ENCODE data around the gene PGGHG.
"Not testable (repeated sequence)": the region's sequence is repeated elsewhere in the genome, so short reads cannot be mapped to it uniquely, and the experiment has no call there.

PGGHG gene

GRCh38 chr11:281486-282161, 7.3 kb upstream of the PGGHG start:
- peaks cover 0 to 30% of the 10 kb centered on the region in 2 donors for H3K4me1 ChIP-seq (ENCODE audit: control insufficient read depth in 1 of 2, insufficient read depth in 2 of 2, low read length in 2 of 2)
- no peak overlapping the region for H3K27ac ChIP-seq (ENCODE audit: low read length)
- H3K9me3 ChIP-seq (ENCODE audit: control insufficient read depth in 1 of 2, low read length in 2 of 2), result no peaks in the 10 kb centered on the region
- peak overlapping the region; percentile 31 to 51 for H3K4me3 ChIP-seq (ENCODE audit: low read depth in 1 of 2, low read length in 2 of 2)
- H3K27me3 ChIP-seq (ENCODE audit: low read depth, low read length), result peaks cover 43% of the 10 kb centered on the region
- no peaks in the 10 kb centered on the region for H3K36me3 ChIP-seq (ENCODE audit: control insufficient read depth in 1 of 2, insufficient read depth in 2 of 2, low read length in 2 of 2)

- Histone ChIP-seq H3K4me1 (ENCODE audit: control insufficient read depth in 1 of 2, insufficient read depth in 2 of 2, low read length in 2 of 2) (peaks cover 0 to 30% of the 10 kb centered on the region in 2 donors), H3K4me3 (ENCODE audit: low read depth in 1 of 2, low read length in 2 of 2) (peak overlapping the region in 1 of 2 donors; percentile 31), H3K27me3 (ENCODE audit: low read depth, low read length) (peaks cover 43% of the 10 kb centered on the region), H3K9me3 (ENCODE audit: control insufficient read depth in 1 of 2, low read length in 2 of 2) (no peaks in the 10 kb centered on the region), H3K27ac (ENCODE audit: low read length) (no peak overlapping the region), H3K36me3 (ENCODE audit: control insufficient read depth in 1 of 2, insufficient read depth in 2 of 2, low read length in 2 of 2) (no peaks in the 10 kb centered on the region)
Observed at GRCh38 chr11:282171-282570, 6.8 kb upstream of the PGGHG start.

- Histone ChIP-seq H3K9me3 (ENCODE audit: control insufficient read depth in 1 of 2, low read length in 2 of 2) (no peaks in the 10 kb centered on the region), H3K4me1 (ENCODE audit: control insufficient read depth in 1 of 2, insufficient read depth in 2 of 2, low read length in 2 of 2) (peaks cover 0 to 32% of the 10 kb centered on the region in 2 donors), H3K27me3 (ENCODE audit: low read depth, low read length) (peaks cover 43% of the 10 kb centered on the region), H3K4me3 (ENCODE audit: low read depth in 1 of 2, low read length in 2 of 2) (peak overlapping the region in 1 of 2 donors; percentile 31), H3K36me3 (ENCODE audit: control insufficient read depth in 1 of 2, insufficient read depth in 2 of 2, low read length in 2 of 2) (no peaks in the 10 kb centered on the region), H3K27ac (ENCODE audit: low read length) (no peak overlapping the region)
Observed at GRCh38 chr11:282630-283360, 6.1 kb upstream of the PGGHG start.

- H3K4me1 ChIP-seq (ENCODE audit: control insufficient read depth in 1 of 2, insufficient read depth in 2 of 2, low read length in 2 of 2), result peaks cover 0 to 38% of the 10 kb centered on the region in 2 donors
- H3K27ac ChIP-seq (ENCODE audit: low read length), result no peak overlapping the region
- peaks cover 37% of the 10 kb centered on the region for H3K27me3 ChIP-seq (ENCODE audit: low read depth, low read length)
- H3K9me3 ChIP-seq (ENCODE audit: control insufficient read depth in 1 of 2, low read length in 2 of 2), result no peaks in the 10 kb centered on the region
- no peak overlapping the region for H3K4me3 ChIP-seq (ENCODE audit: low read depth in 1 of 2, low read length in 2 of 2)
- no peaks in the 10 kb centered on the region for H3K36me3 ChIP-seq (ENCODE audit: control insufficient read depth in 1 of 2, insufficient read depth in 2 of 2, low read length in 2 of 2)
Observed at GRCh38 chr11:283405-284104, 5.4 kb upstream of the PGGHG start.

- Histone ChIP-seq H3K36me3 (ENCODE audit: control insufficient read depth in 1 of 2, insufficient read depth in 2 of 2, low read length in 2 of 2) (no peaks in the 10 kb centered on the region), H3K9me3 (ENCODE audit: control insufficient read depth in 1 of 2, low read length in 2 of 2) (no peaks in the 10 kb centered on the region), H3K27ac (ENCODE audit: low read length) (no peak overlapping the region), H3K4me1 (ENCODE audit: control insufficient read depth in 1 of 2, insufficient read depth in 2 of 2, low read length in 2 of 2) (peaks cover 0 to 31% of the 10 kb centered on the region in 2 donors), H3K4me3 (ENCODE audit: low read depth in 1 of 2, low read length in 2 of 2) (no peak overlapping the region), H3K27me3 (ENCODE audit: low read depth, low read length) (peaks cover 34% of the 10 kb centered on the region)
Observed at GRCh38 chr11:284105-285020, 4.6 kb upstream of the PGGHG start.

- H3K4me3 ChIP-seq (ENCODE audit: low read depth in 1 of 2, low read length in 2 of 2), result no peak overlapping the region
- H3K4me1 ChIP-seq (ENCODE audit: control insufficient read depth in 1 of 2, insufficient read depth in 2 of 2, low read length in 2 of 2), result peaks cover 0 to 27% of the 10 kb centered on the region in 2 donors
- no peaks in the 10 kb centered on the region for H3K36me3 ChIP-seq (ENCODE audit: control insufficient read depth in 1 of 2, insufficient read depth in 2 of 2, low read length in 2 of 2)
- no peak overlapping the region for H3K27ac ChIP-seq (ENCODE audit: low read length)
- no peaks in the 10 kb centered on the region for H3K9me3 ChIP-seq (ENCODE audit: control insufficient read depth in 1 of 2, low read length in 2 of 2)
- H3K27me3 ChIP-seq (ENCODE audit: low read depth, low read length), result peaks cover 28% of the 10 kb centered on the region
Observed at GRCh38 chr11:285021-285893, 3.7 kb upstream of the PGGHG start.

- Histone ChIP-seq H3K4me1 (ENCODE audit: control insufficient read depth in 1 of 2, insufficient read depth in 2 of 2, low read length in 2 of 2) (peaks cover 0 to 21% of the 10 kb centered on the region in 2 donors), H3K27ac (ENCODE audit: low read length) (no peak overlapping the region), H3K9me3 (ENCODE audit: control insufficient read depth in 1 of 2, low read length in 2 of 2) (no peaks in the 10 kb centered on the region), H3K4me3 (ENCODE audit: low read depth in 1 of 2, low read length in 2 of 2) (no peak overlapping the region), H3K27me3 (ENCODE audit: low read depth, low read length) (peaks cover 22% of the 10 kb centered on the region), H3K36me3 (ENCODE audit: control insufficient read depth in 1 of 2, insufficient read depth in 2 of 2, low read length in 2 of 2) (no peaks in the 10 kb centered on the region)
Observed at GRCh38 chr11:285894-286220, 3.1 kb upstream of the PGGHG start.

- peak overlapping the region in 1 of 2 donors; percentile 73 for H3K4me3 ChIP-seq (ENCODE audit: low read depth in 1 of 2, low read length in 2 of 2)
- not testable (repeated sequence) for H3K36me3 ChIP-seq (ENCODE audit: control insufficient read depth in 1 of 2, insufficient read depth in 2 of 2, low read length in 2 of 2); H3K27me3 ChIP-seq (ENCODE audit: low read depth, low read length); H3K9me3 ChIP-seq (ENCODE audit: control insufficient read depth in 1 of 2, low read length in 2 of 2)
- H3K4me1 ChIP-seq (ENCODE audit: control insufficient read depth in 1 of 2, insufficient read depth in 2 of 2, low read length in 2 of 2), result peaks cover 0 to 13% of the 10 kb centered on the region in 2 donors
- H3K27ac ChIP-seq (ENCODE audit: low read length), result peak overlapping the region; percentile 72
Observed at GRCh38 chr11:286977-287820, 1.7 kb upstream of the PGGHG start.

- no peaks in the 10 kb centered on the region for H3K9me3 ChIP-seq (ENCODE audit: control insufficient read depth in 1 of 2, low read length in 2 of 2)
- H3K27ac ChIP-seq (ENCODE audit: low read length), result peak overlapping the region; percentile 72
- peaks cover 0 to 13% of the 10 kb centered on the region in 2 donors for H3K4me1 ChIP-seq (ENCODE audit: control insufficient read depth in 1 of 2, insufficient read depth in 2 of 2, low read length in 2 of 2)
- peaks cover 1% of the 10 kb centered on the region for H3K27me3 ChIP-seq (ENCODE audit: low read depth, low read length)
- no peaks in the 10 kb centered on the region for H3K36me3 ChIP-seq (ENCODE audit: control insufficient read depth in 1 of 2, insufficient read depth in 2 of 2, low read length in 2 of 2)
- H3K4me3 ChIP-seq (ENCODE audit: low read depth in 1 of 2, low read length in 2 of 2), result peak overlapping the region; percentile 52 to 73
Observed at GRCh38 chr11:287821-288477, 977 bp upstream of the PGGHG start.
